ENCODE data around the gene SWI5.

GRCh38 chr9:128231638-128232527 is 44.2 kb upstream of the SWI5 start:
- TF ChIP-seq CTCF (conservative IDR thresholded peaks at IDR 0.05 in 1 of 2, IDR thresholded peaks at IDR 0.05 in 1 of 2; ENCODE audit: low read depth in 1 of 2, low read length in 2 of 2) (no peak), EZH2 (IDR thresholded peaks at IDR 0.05; ENCODE audit: low read length, missing control alignments) (no peak)
